ENCODE data around the gene LGALS8.

DNA sequence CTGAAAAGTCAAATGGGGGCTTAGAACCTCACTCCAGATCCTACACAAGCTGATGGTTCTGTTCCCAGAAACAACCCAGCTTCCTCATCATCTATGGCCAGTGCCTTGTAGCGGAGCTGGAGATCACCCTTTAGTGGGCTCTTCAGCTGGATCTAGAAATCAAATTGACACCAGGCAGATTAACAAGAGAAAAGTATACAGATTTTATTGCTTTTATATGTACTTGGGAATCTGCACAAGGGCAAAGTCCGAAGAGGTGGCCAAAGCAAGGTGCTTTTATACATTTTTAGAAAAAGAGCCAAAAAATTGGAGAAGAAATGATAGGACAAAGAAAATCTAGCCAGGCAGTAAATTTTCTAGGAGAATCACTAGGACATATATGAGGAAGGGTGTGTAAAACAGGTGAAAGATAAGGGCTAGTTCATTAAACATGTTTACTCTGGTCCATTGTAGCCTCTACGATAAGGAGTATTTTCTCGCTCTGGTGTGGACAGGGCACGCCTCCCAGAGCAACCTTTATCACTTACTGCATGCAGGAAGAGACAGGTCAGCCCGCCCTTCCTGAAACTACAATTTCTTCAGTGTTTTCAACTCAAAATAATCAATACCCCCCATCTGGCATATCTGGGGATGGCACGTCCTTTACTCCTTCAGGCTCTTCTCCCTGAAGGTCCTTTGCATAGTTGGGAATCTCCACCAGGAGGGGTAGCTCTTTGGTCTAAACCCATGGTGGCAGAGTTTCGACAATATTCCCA lies 14.0 kb upstream of the LGALS8 start:
- TF ChIP-seq, protein P1, sequence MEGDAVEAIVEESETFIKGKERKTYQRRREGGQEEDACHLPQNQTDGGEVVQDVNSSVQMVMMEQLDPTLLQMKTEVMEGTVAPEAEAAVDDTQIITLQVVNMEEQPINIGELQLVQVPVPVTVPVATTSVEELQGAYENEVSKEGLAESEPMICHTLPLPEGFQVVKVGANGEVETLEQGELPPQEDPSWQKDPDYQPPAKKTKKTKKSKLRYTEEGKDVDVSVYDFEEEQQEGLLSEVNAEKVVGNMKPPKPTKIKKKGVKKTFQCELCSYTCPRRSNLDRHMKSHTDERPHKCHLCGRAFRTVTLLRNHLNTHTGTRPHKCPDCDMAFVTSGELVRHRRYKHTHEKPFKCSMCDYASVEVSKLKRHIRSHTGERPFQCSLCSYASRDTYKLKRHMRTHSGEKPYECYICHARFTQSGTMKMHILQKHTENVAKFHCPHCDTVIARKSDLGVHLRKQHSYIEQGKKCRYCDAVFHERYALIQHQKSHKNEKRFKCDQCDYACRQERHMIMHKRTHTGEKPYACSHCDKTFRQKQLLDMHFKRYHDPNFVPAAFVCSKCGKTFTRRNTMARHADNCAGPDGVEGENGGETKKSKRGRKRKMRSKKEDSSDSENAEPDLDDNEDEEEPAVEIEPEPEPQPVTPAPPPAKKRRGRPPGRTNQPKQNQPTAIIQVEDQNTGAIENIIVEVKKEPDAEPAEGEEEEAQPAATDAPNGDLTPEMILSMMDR (IDR thresholded peaks at IDR 0.05): no peak
- no peak for TF ChIP-seq EZH2 (IDR thresholded peaks at IDR 0.05; ENCODE audit: borderline replicate concordance, insufficient read depth, low read depth, low read length, poor library complexity, severe bottlenecking)
